Immature natural killer cell (primary cell): ENCODE results near the gene PAN3. TPM values are rescaled to one million over a fixed set of nuclear protein-coding genes. Genes with fewer than 3 reads are reported as not detected.
"Not testable (repeated sequence)": the region's sequence is repeated elsewhere in the genome, so short reads cannot be mapped to it uniquely, and the experiment has no call there.

Experiments used
- DNase-seq, 3 donors: peaks; one replicate each; pipeline ENCODE4 v3.0.0; 2022; ENCODE audit warnings: mixed read lengths in 1 of 3
- H3K27ac Mint-ChIP-seq, 6 donors: one replicate each; pipeline ENCODE4 v1.8.0; 2020; ENCODE audit warnings: mixed read lengths in 6 of 6, mild to moderate bottlenecking in 5 of 6, inconsistent platforms in 4 of 6, moderate library complexity in 3 of 6
- H3K27me3 Mint-ChIP-seq, 3 donors: one replicate each; pipeline ENCODE4 v1.8.0; 2020 to 2021; ENCODE audit warnings: low read depth in 3 of 3, mild to moderate bottlenecking in 3 of 3, mixed read lengths in 3 of 3, moderate library complexity in 3 of 3, inconsistent platforms in 1 of 3
- H3K36me3 Mint-ChIP-seq, 3 donors: one replicate each; pipeline ENCODE4 v1.8.0; 2020; ENCODE audit warnings: mixed read lengths in 3 of 3, inconsistent platforms in 2 of 3, mild to moderate bottlenecking in 2 of 3
- H3K4me1 Mint-ChIP-seq, 2 donors: one replicate each; pipeline ENCODE4 v1.8.0; 2020; ENCODE audit warnings: inconsistent platforms in 2 of 2, mild to moderate bottlenecking in 2 of 2, mixed read lengths in 2 of 2, moderate library complexity in 1 of 2
- H3K4me3 Mint-ChIP-seq, 5 donors: one replicate each; pipeline ENCODE4 v1.8.0; 2020; ENCODE audit warnings: mild to moderate bottlenecking in 5 of 5, mixed read lengths in 5 of 5, inconsistent platforms in 3 of 5, moderate library complexity in 3 of 5
- H3K9me3 Mint-ChIP-seq, 6 donors: one replicate each; pipeline ENCODE4 v1.8.0; 2020; ENCODE audit warnings: mild to moderate bottlenecking in 6 of 6, mixed read lengths in 6 of 6, inconsistent platforms in 4 of 6, moderate library complexity in 3 of 6
- polyA plus RNA-seq, 3 donors: library from polyadenylated mRNA; unstranded; fragments of 300-500 nt; fragmentation: Illumina TruSeq; gene quantifications; one replicate each; pipeline ENCODE4 v1.2.3, GENCODE V29; 2021

PAN3 gene, protein sequence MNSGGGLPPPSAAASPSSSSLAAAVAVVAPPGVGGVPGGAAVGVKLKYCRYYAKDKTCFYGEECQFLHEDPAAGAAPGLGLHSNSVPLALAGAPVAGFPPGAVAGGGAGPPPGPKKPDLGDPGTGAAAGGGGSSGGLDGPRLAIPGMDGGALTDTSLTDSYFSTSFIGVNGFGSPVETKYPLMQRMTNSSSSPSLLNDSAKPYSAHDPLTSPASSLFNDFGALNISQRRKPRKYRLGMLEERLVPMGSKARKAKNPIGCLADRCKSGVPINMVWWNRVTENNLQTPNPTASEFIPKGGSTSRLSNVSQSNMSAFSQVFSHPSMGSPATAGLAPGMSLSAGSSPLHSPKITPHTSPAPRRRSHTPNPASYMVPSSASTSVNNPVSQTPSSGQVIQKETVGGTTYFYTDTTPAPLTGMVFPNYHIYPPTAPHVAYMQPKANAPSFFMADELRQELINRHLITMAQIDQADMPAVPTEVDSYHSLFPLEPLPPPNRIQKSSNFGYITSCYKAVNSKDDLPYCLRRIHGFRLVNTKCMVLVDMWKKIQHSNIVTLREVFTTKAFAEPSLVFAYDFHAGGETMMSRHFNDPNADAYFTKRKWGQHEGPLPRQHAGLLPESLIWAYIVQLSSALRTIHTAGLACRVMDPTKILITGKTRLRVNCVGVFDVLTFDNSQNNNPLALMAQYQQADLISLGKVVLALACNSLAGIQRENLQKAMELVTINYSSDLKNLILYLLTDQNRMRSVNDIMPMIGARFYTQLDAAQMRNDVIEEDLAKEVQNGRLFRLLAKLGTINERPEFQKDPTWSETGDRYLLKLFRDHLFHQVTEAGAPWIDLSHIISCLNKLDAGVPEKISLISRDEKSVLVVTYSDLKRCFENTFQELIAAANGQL
- 1 to 10 TPM; 3.4 to 6.0 (median 4.2) TPM for polyA plus RNA-seq

DNA sequence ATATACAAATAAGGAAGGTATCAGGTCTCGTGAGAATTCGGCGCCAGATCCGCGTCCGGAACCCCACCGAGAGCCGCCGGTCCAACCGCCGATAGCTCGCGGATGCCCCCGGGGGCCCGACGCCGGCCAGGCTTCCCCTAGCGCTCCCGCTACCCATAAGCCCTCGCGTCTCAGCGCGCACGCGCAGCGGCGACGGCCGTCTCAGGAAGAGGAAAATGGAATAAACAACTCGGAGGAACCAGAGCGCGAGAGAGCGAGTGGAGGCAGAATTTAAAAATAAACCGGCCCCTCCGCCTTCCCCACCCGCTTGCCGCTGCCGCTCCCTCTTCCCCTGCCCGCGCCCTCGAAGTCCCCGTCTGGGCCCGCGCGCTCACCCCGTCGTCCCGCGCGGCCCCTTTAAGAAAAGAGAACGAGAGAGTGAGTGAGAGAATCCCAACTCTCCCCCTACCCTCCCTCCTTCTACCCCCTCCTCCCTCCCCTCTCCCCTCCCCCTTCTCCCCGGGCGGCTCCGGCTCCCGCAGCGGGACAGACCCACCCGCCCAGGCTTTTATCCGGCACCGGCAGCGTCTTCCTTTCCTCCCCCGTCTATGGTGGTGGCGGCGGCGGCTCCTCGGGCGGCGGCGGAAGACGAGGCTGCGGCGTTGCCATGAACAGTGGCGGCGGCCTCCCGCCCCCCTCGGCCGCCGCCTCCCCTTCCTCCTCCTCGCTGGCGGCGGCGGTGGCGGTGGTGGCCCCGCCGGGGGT lies at the start of gene PAN3:
Gene PAN3, plus strand, starts transcription at position 534 of the 744 bp plus-strand sequence. Its CDS starts 113 bp downstream, at position 647.
- H3K4me3 Mint-ChIP-seq, result peak within 1 kb of the TSS; percentile 92 to 99 (median 94)
- H3K36me3 Mint-ChIP-seq, result no peaks in the 10 kb centered on the region
- H3K27me3 Mint-ChIP-seq, result peaks cover 14 to 21% (median 19%) of the 10 kb centered on the region in 3 donors
- no peaks in the 10 kb centered on the region for H3K9me3 Mint-ChIP-seq
- H3K4me1 Mint-ChIP-seq, result peaks cover 57 to 60% of the 10 kb centered on the region in 2 donors
- H3K27ac Mint-ChIP-seq, result peak within 1 kb of the TSS; percentile 85 to 99 (median 97)
- peak; percentile 91 to 93 (median 92) for DNase-seq

DNA sequence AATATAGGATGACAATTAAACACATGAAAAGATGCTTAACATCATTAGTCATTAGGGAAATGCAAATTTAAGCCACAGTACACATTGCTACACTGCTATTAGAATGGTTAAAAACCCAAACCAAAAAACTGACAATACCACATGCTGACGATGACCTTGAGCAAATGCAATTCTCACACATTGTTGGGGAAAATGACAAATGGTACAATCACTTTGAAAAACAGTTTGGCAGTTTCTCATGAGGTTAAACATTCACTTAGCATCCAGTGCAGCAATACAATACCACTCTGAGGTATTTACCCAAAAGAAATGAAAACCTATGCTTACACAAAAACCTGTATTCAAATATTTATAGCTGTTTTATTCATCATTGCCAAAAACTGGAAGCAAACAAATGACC lies 49.3 kb upstream of the PAN3 start:
- Mint-ChIP-seq H3K9me3 (peaks cover 0 to 7% (median 0%) of the 10 kb centered on the region in 6 donors), H3K36me3 (peaks cover 0 to 4% (median 2%) of the 10 kb centered on the region in 3 donors), H3K4me3 (no peak overlapping the region), H3K27ac (no peak overlapping the region), H3K4me1 (no peaks in the 10 kb centered on the region), H3K27me3 (peaks cover 6 to 13% (median 7%) of the 10 kb centered on the region in 3 donors)
- DNase-seq, result no peak

DNA sequence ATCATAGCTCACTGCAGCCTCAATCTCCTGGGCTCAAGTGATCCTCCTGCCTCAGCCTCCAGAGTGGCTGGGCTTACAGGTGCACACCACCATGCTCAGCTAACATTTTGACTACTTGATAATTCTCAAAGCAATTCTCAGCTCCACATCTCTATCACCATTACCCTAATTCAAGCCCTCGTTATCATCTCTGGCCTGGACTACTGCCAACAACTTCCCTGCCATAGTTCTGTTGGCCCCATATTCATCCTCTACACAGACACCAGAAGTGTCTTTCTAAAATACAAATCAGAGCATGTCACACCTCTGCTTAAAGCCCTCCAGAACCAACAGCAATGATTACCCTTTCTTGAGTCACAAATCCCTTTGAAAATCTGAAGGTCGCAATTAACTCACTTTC lies 45.9 kb upstream of the PAN3 start:
- no peaks in the 10 kb centered on the region for H3K4me1 Mint-ChIP-seq
- H3K4me3 Mint-ChIP-seq, result no peak overlapping the region

DNA sequence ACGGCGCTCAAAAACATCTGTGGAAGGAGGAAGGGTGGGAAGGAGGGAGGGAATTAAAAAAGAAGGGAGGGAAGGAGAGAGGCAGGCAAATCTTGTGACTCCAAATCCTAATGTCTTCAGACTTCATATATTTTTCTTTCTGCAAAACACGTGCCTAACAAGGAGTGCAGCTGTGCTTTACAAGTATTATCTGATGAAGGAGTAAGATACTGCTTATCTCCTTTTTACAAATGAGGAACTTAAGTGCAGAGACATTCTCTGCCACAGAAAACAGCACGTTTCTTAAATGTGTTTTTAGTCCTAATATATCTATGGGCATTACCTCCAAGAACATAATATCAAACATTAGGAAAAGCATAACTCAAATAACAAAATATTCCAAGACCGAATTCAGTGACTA lies 44.5 kb upstream of the PAN3 start:
- no peak for DNase-seq
- Mint-ChIP-seq H3K27me3 (peaks cover 0 to 26% (median 15%) of the 10 kb centered on the region in 3 donors), H3K27ac (no peak overlapping the region), H3K9me3 (peaks cover 0 to 5% (median 0%) of the 10 kb centered on the region in 6 donors), H3K36me3 (peaks cover 0 to 4% (median 0%) of the 10 kb centered on the region in 3 donors), H3K4me3 (no peak overlapping the region), H3K4me1 (no peaks in the 10 kb centered on the region)

More for the DNA sequence above, 45.9 kb upstream of the PAN3 start:
- peaks cover 0 to 5% (median 0%) of the 10 kb centered on the region in 6 donors for H3K9me3 Mint-ChIP-seq
- H3K27me3 Mint-ChIP-seq, result peaks cover 0 to 21% (median 13%) of the 10 kb centered on the region in 3 donors
- H3K27ac Mint-ChIP-seq, result no peak overlapping the region
- peaks cover 0 to 4% (median 0%) of the 10 kb centered on the region in 3 donors for H3K36me3 Mint-ChIP-seq
- DNase-seq, result no peak

DNA sequence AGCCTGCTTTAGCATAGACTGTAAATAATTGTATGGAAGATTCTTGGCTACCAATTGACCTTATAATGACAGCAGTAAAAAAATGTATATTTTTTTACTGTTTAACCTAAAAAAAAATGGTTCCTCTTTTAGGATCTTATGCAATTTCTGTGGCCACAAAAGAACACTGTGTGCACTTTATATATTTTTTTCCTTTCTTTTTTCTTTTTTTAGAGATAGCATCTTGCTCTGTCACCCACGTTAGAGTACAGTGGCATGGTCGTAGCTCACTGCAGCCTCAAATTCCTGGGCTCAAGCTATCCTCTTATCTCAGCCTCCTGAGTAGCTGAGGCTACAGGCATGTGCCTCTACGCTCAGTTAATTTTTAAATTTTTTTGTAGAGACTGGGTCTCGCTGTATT lies 44.0 kb upstream of the PAN3 start:
- Mint-ChIP-seq H3K36me3 (peaks cover 0 to 4% (median 0%) of the 10 kb centered on the region in 3 donors), H3K27ac (no peak overlapping the region), H3K4me1 (peaks cover under 1 to 1% of the 10 kb centered on the region in 2 donors), H3K4me3 (no peak overlapping the region), H3K9me3 (peaks cover 0 to 5% (median 0%) of the 10 kb centered on the region in 6 donors), H3K27me3 (peaks cover 0 to 28% (median 17%) of the 10 kb centered on the region in 3 donors)
- no peak for DNase-seq

DNA sequence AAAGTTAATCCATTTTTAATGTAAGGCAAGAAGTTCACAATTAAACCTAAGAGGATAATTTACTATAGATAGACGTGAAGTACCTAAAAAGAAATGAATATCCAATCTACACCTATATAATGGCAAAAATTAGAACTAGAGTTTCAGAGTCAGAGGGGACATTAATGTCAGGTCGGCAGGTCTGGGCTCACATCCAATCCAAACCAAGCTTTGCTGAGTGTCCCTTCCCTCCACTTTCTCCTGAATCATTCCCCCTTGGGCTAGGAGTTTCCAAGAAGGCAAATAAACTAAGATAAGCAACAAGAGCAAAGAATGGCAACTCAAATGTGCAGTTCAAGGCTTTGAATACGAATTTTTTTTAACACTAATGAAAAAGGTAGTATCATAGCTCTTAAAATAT lies 40.8 kb upstream of the PAN3 start:
- no peak for DNase-seq
- peaks cover 6 to 46% (median 21%) of the 10 kb centered on the region in 3 donors for H3K27me3 Mint-ChIP-seq
- no peak overlapping the region for H3K27ac Mint-ChIP-seq
- peaks cover 9 to 14% of the 10 kb centered on the region in 2 donors for H3K4me1 Mint-ChIP-seq
- no peak overlapping the region for H3K4me3 Mint-ChIP-seq
- H3K36me3 Mint-ChIP-seq, result peaks cover 0 to 4% (median 0%) of the 10 kb centered on the region in 3 donors
- H3K9me3 Mint-ChIP-seq, result peaks cover 0 to 1% (median 0%) of the 10 kb centered on the region in 6 donors

DNA sequence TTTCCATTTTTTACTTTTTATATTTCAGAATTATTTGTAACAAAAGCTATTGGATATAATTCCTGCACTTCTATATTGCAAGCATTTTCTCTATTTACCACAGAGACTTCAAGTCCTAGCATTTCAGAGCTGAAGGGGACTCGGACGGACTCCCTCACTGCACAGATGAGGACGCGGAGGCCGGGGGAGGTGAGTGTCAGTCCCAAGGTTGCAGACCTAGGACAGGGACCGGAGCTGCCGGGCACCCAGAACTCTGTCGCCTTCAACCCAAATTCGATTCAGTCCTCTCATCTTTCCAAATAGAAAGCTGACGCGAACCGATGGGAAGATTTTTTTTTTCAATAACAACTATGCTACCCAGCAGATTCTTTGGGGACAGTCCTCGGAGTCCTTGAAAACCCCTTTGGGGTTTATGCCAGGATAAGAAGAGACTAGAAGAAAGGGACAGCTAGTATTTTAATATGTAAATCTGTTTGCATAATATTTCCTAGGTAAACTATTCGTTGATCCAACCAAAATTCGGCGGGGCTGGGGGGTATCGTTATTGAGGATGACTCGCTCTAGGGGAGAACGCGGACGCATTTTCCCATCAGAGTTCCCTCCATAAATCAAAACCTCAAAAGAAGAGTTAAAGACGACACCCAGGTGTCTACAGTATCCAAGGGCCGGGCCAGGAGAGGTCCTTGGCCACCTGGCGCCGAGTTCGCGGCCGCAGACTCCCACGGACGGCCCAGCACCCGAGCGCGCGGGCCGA lies 38.8 kb upstream of the PAN3 start:
- H3K4me1 Mint-ChIP-seq, result peaks cover 9 to 14% of the 10 kb centered on the region in 2 donors
- H3K36me3 Mint-ChIP-seq, result no peaks in the 10 kb centered on the region
- DNase-seq, result no peak
- H3K27ac Mint-ChIP-seq, result no peak overlapping the region
- H3K4me3 Mint-ChIP-seq, result peak overlapping the region; percentile 65 to 82 (median 66)
- no peaks in the 10 kb centered on the region for H3K9me3 Mint-ChIP-seq
- peaks cover 6 to 49% (median 19%) of the 10 kb centered on the region in 3 donors for H3K27me3 Mint-ChIP-seq

DNA sequence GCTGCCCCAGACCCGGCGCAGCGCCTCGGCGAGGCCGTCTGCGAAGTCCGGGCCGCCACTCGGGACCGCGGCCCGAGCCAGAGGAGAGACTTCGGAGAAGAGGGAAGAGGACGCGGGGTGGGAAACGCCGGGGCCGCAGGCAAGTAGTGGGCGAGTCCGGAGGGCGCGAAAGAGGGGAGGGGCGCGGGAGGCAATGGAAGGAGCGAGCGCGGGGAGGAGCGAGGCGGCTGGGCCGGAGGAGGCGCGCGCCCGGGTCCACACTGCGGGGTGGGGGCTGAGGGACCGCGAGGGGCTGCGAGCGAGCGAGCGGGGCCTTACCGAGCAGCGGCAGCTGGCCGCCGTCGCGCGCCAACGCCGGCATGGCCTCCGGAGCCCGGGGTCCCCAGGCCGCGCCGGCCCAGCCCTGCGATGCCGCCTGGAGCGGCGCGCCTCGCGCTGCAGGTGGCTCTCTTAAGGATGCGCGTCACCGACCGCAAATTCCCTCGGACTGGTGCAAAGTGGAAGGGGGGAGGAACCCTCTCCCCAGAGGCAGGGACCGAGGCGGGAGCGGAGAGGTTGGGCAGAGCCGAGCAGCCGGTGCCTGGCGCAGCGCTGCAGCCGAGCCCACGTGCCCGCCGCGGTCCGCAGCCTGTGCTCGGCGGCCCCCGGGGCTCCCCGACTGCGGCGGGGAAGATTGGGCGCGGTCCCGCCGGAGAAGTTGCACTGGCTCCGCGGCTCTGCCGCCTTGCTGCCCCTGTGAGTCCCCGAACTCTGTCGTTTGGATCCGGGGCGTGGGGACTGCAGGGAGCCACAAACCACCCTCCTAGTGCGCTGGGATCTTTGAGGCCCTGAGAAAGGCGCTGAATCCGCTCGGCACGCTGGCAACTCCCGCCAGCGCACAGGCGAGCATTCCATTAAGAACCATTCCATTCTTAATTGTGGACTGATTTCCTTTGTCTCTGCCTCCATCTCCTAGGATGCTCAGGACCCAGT lies 37.9 kb upstream of the PAN3 start, which contains the start of gene FLT3:
Gene FLT3, minus strand, starts transcription at position 427 of the 972 bp plus-strand sequence. Its CDS starts 66 bp downstream, at position 361.
- Mint-ChIP-seq H3K9me3 (no peaks in the 10 kb centered on the region), H3K4me1 (peaks cover 9 to 14% of the 10 kb centered on the region in 2 donors), H3K27me3 (peaks cover 8 to 49% (median 15%) of the 10 kb centered on the region in 3 donors), H3K4me3 (peak within 1 kb of the TSS; percentile 65 to 82 (median 66)), H3K36me3 (no peaks in the 10 kb centered on the region), H3K27ac (no peak within 1 kb of the TSS)
- peak in 2 of 3 donors; percentile 7 to 9 for DNase-seq

DNA sequence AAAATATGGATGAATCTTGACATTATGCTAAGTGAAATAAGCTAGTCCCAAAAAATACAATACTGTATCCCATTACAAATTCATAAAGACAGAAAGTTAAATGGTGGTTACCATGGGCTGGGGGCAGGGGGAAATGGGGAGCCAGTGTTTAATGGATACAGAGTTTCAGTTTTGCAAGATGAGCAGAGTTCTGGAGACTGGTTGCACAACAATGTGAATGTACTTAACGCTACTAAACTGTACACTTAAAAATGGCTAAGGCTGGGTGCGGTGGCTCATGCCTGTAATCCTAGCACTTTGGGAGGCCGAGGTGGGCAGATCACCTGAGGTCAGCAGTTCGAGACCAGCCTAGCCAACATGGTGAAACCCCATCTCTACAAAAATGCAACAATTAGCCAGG lies 36.5 kb upstream of the PAN3 start:
- H3K27me3 Mint-ChIP-seq, result peaks cover 8 to 43% (median 15%) of the 10 kb centered on the region in 3 donors
- not testable (repeated sequence) for DNase-seq, H3K27ac Mint-ChIP-seq, H3K36me3 Mint-ChIP-seq, H3K9me3 Mint-ChIP-seq
- peak overlapping the region in 1 of 5 donors; percentile 66 for H3K4me3 Mint-ChIP-seq
- H3K4me1 Mint-ChIP-seq, result peaks cover 9 to 14% of the 10 kb centered on the region in 2 donors

DNA sequence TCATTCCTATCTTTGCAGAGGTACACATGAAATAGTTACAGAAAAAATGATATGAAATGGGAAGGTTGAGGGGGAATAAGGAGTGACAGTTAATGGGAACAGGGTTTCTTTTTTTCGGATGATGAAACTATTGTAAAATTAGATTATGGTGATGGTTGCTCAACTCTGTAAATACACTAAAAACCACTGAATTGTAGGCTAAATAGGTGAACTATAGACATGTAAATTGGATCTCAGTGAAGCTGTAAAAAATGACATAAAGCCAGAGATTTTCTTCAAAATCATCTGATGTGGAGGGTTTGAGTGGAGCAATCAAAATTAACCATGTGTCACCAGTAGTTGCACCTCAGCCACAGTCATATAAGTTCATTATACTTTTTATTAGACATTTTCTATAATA lies 31.4 kb upstream of the PAN3 start:
- H3K36me3 Mint-ChIP-seq, result no peaks in the 10 kb centered on the region

DNA sequence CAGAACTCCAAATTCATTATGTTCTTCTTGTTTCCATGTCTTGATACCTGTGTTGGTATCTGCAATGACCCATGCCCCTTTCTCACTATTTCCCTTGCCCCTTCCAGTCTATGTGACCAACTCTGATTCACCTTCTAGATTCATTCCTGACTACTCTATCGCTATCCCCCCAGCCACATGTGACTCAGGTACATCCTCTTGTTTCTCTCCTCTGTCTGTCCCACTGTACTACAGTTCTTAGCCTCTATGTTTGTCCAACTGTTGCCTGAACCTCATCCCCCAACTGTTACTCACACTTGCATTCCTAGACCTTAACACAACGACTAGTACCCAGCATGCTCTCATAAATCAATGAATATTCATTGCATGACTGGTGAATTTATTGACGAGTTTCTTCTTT lies 27.9 kb upstream of the PAN3 start:
- DNase-seq, result no peak
- no peaks in the 10 kb centered on the region for H3K9me3 Mint-ChIP-seq
- H3K4me3 Mint-ChIP-seq, result no peak overlapping the region
- peaks cover 0 to 4% (median 0%) of the 10 kb centered on the region in 3 donors for H3K27me3 Mint-ChIP-seq
- H3K4me1 Mint-ChIP-seq, result no peaks in the 10 kb centered on the region
- H3K27ac Mint-ChIP-seq, result no peak overlapping the region
- H3K36me3 Mint-ChIP-seq, result no peaks in the 10 kb centered on the region

More for the DNA sequence above, 31.4 kb upstream of the PAN3 start:
- DNase-seq, result no peak
- peaks cover under 1 to 15% (median 2%) of the 10 kb centered on the region in 3 donors for H3K27me3 Mint-ChIP-seq
- H3K4me1 Mint-ChIP-seq, result no peaks in the 10 kb centered on the region
- no peaks in the 10 kb centered on the region for H3K9me3 Mint-ChIP-seq
- H3K4me3 Mint-ChIP-seq, result no peak overlapping the region
- H3K27ac Mint-ChIP-seq, result no peak overlapping the region
